B cell (primary cell): ENCODE measurements around the gene TUBA4A. TPM values are rescaled to one million over a fixed set of nuclear protein-coding genes. Genes with fewer than 3 reads are reported as not detected.

Experiments used
- ATAC-seq: fragments of 200-7000 bp; cut with Tn5 transposase; one replicate; pipeline ENCODE4 v1.10.0; 2021; ENCODE audit warnings: low read depth, mild to moderate bottlenecking, moderate number of reproducible peaks, moderate library complexity
- CTCF ChIA-PET: fragments of 350-600 bp; sonication (Branson Sonifier 250); formaldehyde crosslinking; loops from one replicate; lab custom pipeline; 2021; ENCODE audit warnings: antibody characterized with exemption, inconsistent platforms; lab: Charles Lee
- POLR2A ChIA-PET: fragments of 350-600 bp; sonication (Branson Sonifier 250); formaldehyde crosslinking; loops from one replicate; lab custom pipeline; 2021; ENCODE audit warnings: antibody characterized with exemption; lab: Charles Lee
- DNase-seq: peaks from one replicate; pipeline ENCODE4 v3.0.0; 2013
- H2AFZ ChIP-seq: 2 replicates; pipeline ENCODE4 v1.6.1; 2012; ENCODE audit warnings: mild to moderate bottlenecking, low read depth, low read length; ENCODE audit not compliant: insufficient read depth, poor library complexity, severe bottlenecking
- H3K27ac ChIP-seq, 2 donors: 1 replicate in 1 of 2; 2 replicates in 1 of 2; pipeline ENCODE4 v1.5.1; 2012 to 2013; ENCODE audit warnings: low read length in 2 of 2, mild to moderate bottlenecking in 2 of 2, moderate library complexity in 1 of 2
- H3K27me3 ChIP-seq, 4 experiments: fragments of 200-600 bp in 1 of 4; sonication (generic) in 1 of 4; replicated peaks in 1 of 4; 1 replicate in 2 of 4; 2 replicates in 2 of 4; pipeline versions ENCODE4 v1.6.1 to v1.7.0; 2013 to 2016; ENCODE audit warnings: low read length in 3 of 4, mild to moderate bottlenecking in 2 of 4, mixed read lengths in 1 of 4, moderate library complexity in 1 of 4; ENCODE audit not compliant: insufficient read depth in 4 of 4, control insufficient read depth in 3 of 4; ENCODE audit errors: control extremely low read depth in 1 of 4
- H3K36me3 ChIP-seq, 2 experiments: replicated peaks in 1 of 2; 1 replicate in 1 of 2; 2 replicates in 1 of 2; pipeline versions ENCODE4 v1.6.1 to v1.7.1; 2013; ENCODE audit warnings: low read length in 1 of 2; ENCODE audit not compliant: insufficient read depth in 2 of 2, control insufficient read depth in 1 of 2; ENCODE audit errors: control extremely low read depth in 1 of 2, extremely low read depth in 1 of 2
- H3K4me1 ChIP-seq, 2 donors: fragments of 200-600 bp in 1 of 2; sonication (generic) in 1 of 2; 1 replicate in 1 of 2; 2 replicates in 1 of 2; pipeline versions ENCODE4 v1.5.1 to v1.6.1; 2013 to 2017; ENCODE audit warnings: low read length in 2 of 2; ENCODE audit not compliant: control insufficient read depth in 2 of 2, insufficient read depth in 2 of 2
- H3K4me2 ChIP-seq: replicated peaks from 2 replicates; pipeline ENCODE3; 2012; ENCODE audit warnings: mild to moderate bottlenecking, low read depth, low read length; ENCODE audit not compliant: poor library complexity, severe bottlenecking
- H3K4me3 ChIP-seq, 5 experiments: fragments of 200-600 bp in 1 of 5; sonication (generic) in 1 of 5; 1 replicate in 3 of 5; 2 replicates in 2 of 5; pipeline versions ENCODE4 v1.5.1 to v1.7.0; 2011 to 2016; ENCODE audit warnings: low read length in 4 of 5, mild to moderate bottlenecking in 4 of 5, low read depth in 2 of 5, control low read depth in 1 of 5, moderate library complexity in 1 of 5; ENCODE audit not compliant: insufficient read depth in 1 of 5; ENCODE audit errors: control extremely low read depth in 1 of 5, extremely low read depth in 1 of 5
- H3K79me2 ChIP-seq: fragments of 200-600 bp; sonication (generic); one replicate; pipeline ENCODE4 v1.6.0; 2016; ENCODE audit warnings: low read length; ENCODE audit not compliant: control insufficient read depth, insufficient read depth
- H3K9ac ChIP-seq: fragments of 200-600 bp; sonication (generic); 2 replicates; pipeline ENCODE4 v1.6.1; 2017; ENCODE audit warnings: mild to moderate bottlenecking, low read length, moderate library complexity
- H3K9me3 ChIP-seq, 3 donors: one replicate each; pipeline versions ENCODE4 v1.6.1 to v1.7.1; 2013; ENCODE audit warnings: low read length in 2 of 3; ENCODE audit not compliant: control insufficient read depth in 2 of 3, insufficient read depth in 1 of 3; ENCODE audit errors: control extremely low read depth in 1 of 3
- H4K20me1 ChIP-seq: 2 replicates; pipeline ENCODE4 v1.6.0; 2012; ENCODE audit warnings: mild to moderate bottlenecking, low read length; ENCODE audit not compliant: insufficient read depth, control insufficient read depth, poor library complexity, severe bottlenecking
- H3K27ac Mint-ChIP-seq: one replicate; pipeline ENCODE4 v1.8.0; 2021; ENCODE audit warnings: mixed read lengths
- H3K27me3 Mint-ChIP-seq: one replicate; pipeline ENCODE4 v1.8.0; 2021; ENCODE audit warnings: mixed read lengths
- H3K4me1 Mint-ChIP-seq: one replicate; pipeline ENCODE4 v1.8.0; 2021; ENCODE audit warnings: mixed read lengths
- H3K4me3 Mint-ChIP-seq: one replicate; pipeline ENCODE4 v1.8.0; 2021; ENCODE audit warnings: mixed read lengths
- H3K9me3 Mint-ChIP-seq: one replicate; pipeline ENCODE4 v1.8.0; 2022; ENCODE audit warnings: mixed read lengths; ENCODE audit not compliant: insufficient read depth
- CTCF ChIP-seq: fragments of 200-600 bp; IDR thresholded peaks from one replicate; pipeline ENCODE4 v1.8.0; 2022; ENCODE audit warnings: antibody characterized with exemption, mild to moderate bottlenecking
- EZH2 ChIP-seq: IDR thresholded peaks from 2 replicates; pipeline ENCODE4 v1.6.1; 2012; ENCODE audit warnings: borderline replicate concordance, low read depth, mild to moderate bottlenecking, moderate library complexity, low read length; ENCODE audit not compliant: insufficient read depth, poor library complexity, severe bottlenecking
- WGBS: methylation state at CpG from one replicate; pipeline ENCODE4 v1.1.5; 2013; ENCODE audit warnings: missing lambda C conversion rate; ENCODE audit not compliant: insufficient coverage; 5-methylcytosine and 5-hydroxymethylcytosine counted together
- intact Hi-C: fragments of 100-400 bp; cut with micrococcal nuclease; formaldehyde crosslinking; loops from one replicate; pipeline ENCODE4 v1.10.0; 2022
- polyA plus RNA-seq: library from polyadenylated mRNA; depleted of rRNA; stranded (reverse); fragments of >200 nt; gene quantifications from 2 replicates; pipeline ENCODE4 v1.2.3, GENCODE V29; 2012
- total RNA-seq, 2 donors: library from RNA; stranded (reverse); fragments of 120-200 nt in 1 of 2; gene quantifications; 1 replicate in 1 of 2; 2 replicates in 1 of 2; pipeline versions ENCODE4 v1.2.3 to v1.2.4, GENCODE V29; 2013 to 2022

TUBA4A gene
- total and polyA plus RNA-seq, 2 donors (not counting 1 experiment from before 2014, with no cell fraction given) = 196 to 338 TPM

- no peak overlapping the region for H3K9ac ChIP-seq
- no peak overlapping the region for H3K27ac Mint-ChIP-seq
- ChIA-PET POLR2A (interaction anchor here (0.5 kb wide), 1 partner anchor 26 kb away, joined by 4 read pairs; no protein-coding TSS in a partner anchor), CTCF (interaction anchor here (0.8 kb wide), 1 partner anchor 11 kb away, joined by 5 read pairs; no protein-coding TSS in a partner anchor)
- no peaks in the 10 kb centered on the region for H3K9me3 ChIP-seq
- H3K79me2 ChIP-seq = peaks cover 12% of the 10 kb centered on the region
- H3K4me2 ChIP-seq = no peak overlapping the region
- no peaks in the 10 kb centered on the region for H3K9me3 Mint-ChIP-seq
- H3K27me3 ChIP-seq = no peaks in the 10 kb centered on the region
- no peak for ATAC-seq
- intact Hi-C loops = no loop called here
- peaks cover 64% of the 10 kb centered on the region for H4K20me1 ChIP-seq
- no peak for TF ChIP-seq CTCF
- TF ChIP-seq EZH2 = no peak
- no peak overlapping the region for H3K27ac ChIP-seq
- H3K4me1 ChIP-seq = peaks cover 17 to 21% of the 10 kb centered on the region in 2 donors
- no peaks in the 10 kb centered on the region for H3K27me3 Mint-ChIP-seq
- peaks cover 11 to 63% of the 10 kb centered on the region in 2 experiments for H3K36me3 ChIP-seq
- DNase-seq = no peak
- WGBS = 97% methylated on average over 15 of the region's 16 CpGs
- H3K4me3 Mint-ChIP-seq = no peak overlapping the region
- peaks cover 22% of the 10 kb centered on the region for H3K4me1 Mint-ChIP-seq
- H3K4me3 ChIP-seq = no peak overlapping the region
- H2AFZ ChIP-seq = no peak overlapping the region
These were observed 31.7 kb downstream of the TUBA4A start for GRCh38 chr2:219221957-219222518.

DNA sequence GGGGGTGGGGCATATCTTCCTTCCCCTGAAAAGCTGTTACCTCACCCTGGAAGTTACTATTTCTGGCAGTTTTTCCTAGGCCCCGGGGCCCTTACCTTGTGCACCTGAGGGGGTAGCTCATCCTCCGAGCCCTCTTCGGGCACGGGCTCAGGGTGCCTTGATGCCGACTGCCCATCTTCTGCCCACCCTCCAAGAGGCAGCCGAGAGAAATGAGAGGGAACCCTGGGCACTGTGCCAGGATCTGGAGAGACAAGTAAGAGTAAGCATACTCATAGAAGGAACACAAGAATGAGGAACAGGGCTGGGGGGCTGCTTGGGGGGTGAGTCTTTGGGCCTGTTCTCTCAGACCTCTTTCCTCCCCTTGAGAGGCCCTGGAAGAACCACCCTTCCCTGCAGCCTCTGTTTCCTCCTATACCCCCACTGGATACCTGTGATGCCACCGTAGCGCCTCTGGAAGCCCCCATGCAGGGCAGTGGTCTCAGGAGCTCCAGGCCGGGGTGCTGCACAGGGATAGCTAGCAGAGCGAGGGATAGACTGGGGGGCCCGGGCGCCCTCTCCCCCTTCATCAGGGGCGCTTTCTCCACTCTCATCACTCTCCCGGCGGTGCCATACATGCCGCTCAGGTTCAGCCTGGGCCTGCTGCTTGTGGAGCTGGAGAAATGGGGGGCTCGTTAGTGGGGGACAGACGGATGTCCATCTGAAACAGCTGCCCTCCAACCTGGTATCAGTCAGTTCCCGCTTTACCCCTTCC is 32.9 kb downstream of the TUBA4A start:
- no peak overlapping the region for H3K4me3 ChIP-seq
- peaks cover 9 to 57% of the 10 kb centered on the region in 2 experiments for H3K36me3 ChIP-seq
- DNase-seq (no peak), ATAC-seq (no peak)
- no peak overlapping the region for H3K27ac Mint-ChIP-seq
- H3K27me3 Mint-ChIP-seq = no peaks in the 10 kb centered on the region
- peaks cover 54% of the 10 kb centered on the region for H4K20me1 ChIP-seq
- no peaks in the 10 kb centered on the region for H3K27me3 ChIP-seq
- no peak overlapping the region for H2AFZ ChIP-seq
- WGBS = 97% methylated on average over 9 of the region's 19 CpGs
- H3K4me1 Mint-ChIP-seq = peaks cover 20% of the 10 kb centered on the region
- H3K9me3 ChIP-seq = no peaks in the 10 kb centered on the region
- H3K4me1 ChIP-seq = peaks cover 17 to 21% of the 10 kb centered on the region in 2 donors
- H3K9me3 Mint-ChIP-seq = no peaks in the 10 kb centered on the region
- CTCF ChIA-PET = no interaction called here
- no peak overlapping the region for H3K4me2 ChIP-seq
- H3K4me3 Mint-ChIP-seq = no peak overlapping the region
- intact Hi-C loops = no loop called here
- POLR2A ChIA-PET = no interaction called here
- no peak overlapping the region for H3K9ac ChIP-seq
- peaks cover 8% of the 10 kb centered on the region for H3K79me2 ChIP-seq
- no peak for TF ChIP-seq EZH2
- TF ChIP-seq CTCF = no peak
- no peak overlapping the region for H3K27ac ChIP-seq
